Peyer's patch (tissue), 4 donors: ENCODE results near the gene ZFP28.

Experiments
- CTCF ChIP-seq, 6 experiments: fragments of 450-650 bp in 4 of 6; fragments of 200-600 bp in 2 of 6; sonication (generic) in 1 of 6; IDR thresholded peaks; one replicate each; pipeline ENCODE4 v1.5.1; 2017 to 2019; ENCODE audit warnings: antibody characterized with exemption in 6 of 6, mild to moderate bottlenecking in 3 of 6, moderate library complexity in 1 of 6
- POLR2A ChIP-seq, 2 donors: fragments of 450-650 bp; IDR thresholded peaks; one replicate each; pipeline ENCODE4 v1.5.1; 2017; ENCODE audit warnings: antibody characterized with exemption in 2 of 2, mild to moderate bottlenecking in 2 of 2, moderate library complexity in 2 of 2

GRCh38 chr19:56597696-56598095 is 58.9 kb downstream of the ZFP28 start:
- TF ChIP-seq CTCF (IDR thresholded peaks at IDR 0.05), result no peak
- no peak for TF ChIP-seq POLR2A (IDR thresholded peaks at IDR 0.05)
